ENCODE measurements around the gene ART4.

Gene ART4

DNA sequence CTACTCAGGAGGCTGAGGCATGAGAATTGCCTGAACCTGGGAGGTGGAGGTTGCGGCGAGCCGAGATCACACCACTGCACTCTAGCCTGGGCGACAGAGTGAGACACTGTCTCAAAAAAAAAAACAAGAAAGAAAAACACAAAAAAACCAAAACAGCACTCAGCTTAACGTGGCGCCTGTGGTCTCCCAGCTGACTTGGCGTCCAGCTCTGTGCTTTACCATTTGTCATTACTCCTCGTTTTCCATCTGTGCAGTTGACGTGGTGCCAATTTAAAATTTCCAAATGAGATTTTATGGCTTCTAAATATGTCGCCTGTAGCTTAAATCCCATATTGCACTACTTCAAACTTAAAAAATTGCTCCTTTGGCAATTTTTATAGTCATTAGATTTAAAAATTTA lies 40.4 kb upstream of the ART4 start:
- peak overlapping the region; percentile 62 for H3K27ac ChIP-seq (ENCODE audit: low read depth, low read length, poor library complexity, severe bottlenecking)

DNA sequence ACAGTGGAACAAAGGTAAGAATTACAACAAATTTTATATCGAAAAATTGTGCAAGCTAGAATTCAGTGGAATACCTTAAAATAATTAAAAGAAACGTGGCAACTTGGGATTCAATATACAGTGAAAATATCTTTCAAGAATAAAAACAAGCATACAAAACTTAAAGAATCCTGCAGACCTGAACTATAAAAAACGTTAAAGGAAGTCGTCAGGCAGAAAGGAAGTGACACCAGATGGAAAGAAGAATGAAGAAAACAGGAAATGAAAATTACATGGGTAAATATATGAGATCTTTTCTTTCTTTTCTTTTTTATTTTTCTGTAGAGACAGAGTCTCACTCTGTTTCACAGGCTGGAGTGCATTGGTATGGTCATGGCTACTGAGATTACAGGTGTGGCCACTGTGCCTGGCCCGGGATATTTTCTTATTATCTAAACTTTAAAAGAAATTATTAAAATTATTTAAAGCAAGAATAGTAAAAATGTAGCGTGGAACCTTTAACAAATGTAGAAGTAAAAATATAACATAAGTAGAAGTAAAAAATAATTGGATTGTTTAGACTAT lies 37.6 kb upstream of the ART4 start:
- no peaks in the 10 kb centered on the region for H3K79me2 ChIP-seq (ENCODE audit: insufficient read depth, low read length)
- H3K36me3 ChIP-seq (ENCODE audit: insufficient read depth, low read length) = no peaks in the 10 kb centered on the region
- H3K9me3 ChIP-seq (ENCODE audit: low read length) = peaks cover 4% of the 10 kb centered on the region
- no peaks in the 10 kb centered on the region for H4K20me1 ChIP-seq (ENCODE audit: insufficient read depth, low read length)
- H3K4me2 ChIP-seq (ENCODE audit: low read length) = peak overlapping the region; percentile 12
- H3K9me2 ChIP-seq (ENCODE audit: low read depth, low read length) = no peaks in the 10 kb centered on the region
- peak overlapping the region; percentile 50 for H3K27ac ChIP-seq (ENCODE audit: low read depth, low read length, poor library complexity, severe bottlenecking)
- no peaks in the 10 kb centered on the region for H3K27me3 ChIP-seq (ENCODE audit: insufficient read depth, low read length)
- no peak overlapping the region for H3K4me3 ChIP-seq (ENCODE audit: low read depth, low read length, poor library complexity, severe bottlenecking)
- TF ChIP-seq, protein P1, sequence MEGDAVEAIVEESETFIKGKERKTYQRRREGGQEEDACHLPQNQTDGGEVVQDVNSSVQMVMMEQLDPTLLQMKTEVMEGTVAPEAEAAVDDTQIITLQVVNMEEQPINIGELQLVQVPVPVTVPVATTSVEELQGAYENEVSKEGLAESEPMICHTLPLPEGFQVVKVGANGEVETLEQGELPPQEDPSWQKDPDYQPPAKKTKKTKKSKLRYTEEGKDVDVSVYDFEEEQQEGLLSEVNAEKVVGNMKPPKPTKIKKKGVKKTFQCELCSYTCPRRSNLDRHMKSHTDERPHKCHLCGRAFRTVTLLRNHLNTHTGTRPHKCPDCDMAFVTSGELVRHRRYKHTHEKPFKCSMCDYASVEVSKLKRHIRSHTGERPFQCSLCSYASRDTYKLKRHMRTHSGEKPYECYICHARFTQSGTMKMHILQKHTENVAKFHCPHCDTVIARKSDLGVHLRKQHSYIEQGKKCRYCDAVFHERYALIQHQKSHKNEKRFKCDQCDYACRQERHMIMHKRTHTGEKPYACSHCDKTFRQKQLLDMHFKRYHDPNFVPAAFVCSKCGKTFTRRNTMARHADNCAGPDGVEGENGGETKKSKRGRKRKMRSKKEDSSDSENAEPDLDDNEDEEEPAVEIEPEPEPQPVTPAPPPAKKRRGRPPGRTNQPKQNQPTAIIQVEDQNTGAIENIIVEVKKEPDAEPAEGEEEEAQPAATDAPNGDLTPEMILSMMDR (IDR thresholded peaks at IDR 0.05; ENCODE audit: low read length) = no peak
- no peak for TF ChIP-seq EZH2 (IDR thresholded peaks at IDR 0.05; ENCODE audit: borderline replicate concordance, low read length)
- peak overlapping the region; percentile 31; the same call in 1 of the 2 replicates for H2AFZ ChIP-seq (ENCODE audit: low read length)
- no peak overlapping the region for H3K9ac ChIP-seq (ENCODE audit: low read length)
- H3F3A ChIP-seq (ENCODE audit: insufficient read depth, low read length) = no peaks in the 10 kb centered on the region
- H3K4me1 ChIP-seq (ENCODE audit: insufficient read depth, low read length, severe bottlenecking) = peaks cover 35% of the 10 kb centered on the region

More for the DNA sequence above, 40.4 kb upstream of the ART4 start:
- Histone ChIP-seq H3K79me2 (ENCODE audit: insufficient read depth, low read length) (no peaks in the 10 kb centered on the region), H3K9ac (ENCODE audit: low read length) (no peak overlapping the region), H3K9me2 (ENCODE audit: low read depth, low read length) (no peaks in the 10 kb centered on the region), H3K4me2 (ENCODE audit: low read length) (no peak overlapping the region; the same call in 1 of the 2 replicates), H3K4me3 (ENCODE audit: low read depth, low read length, poor library complexity, severe bottlenecking) (no peak overlapping the region), H3K27me3 (ENCODE audit: insufficient read depth, low read length) (no peaks in the 10 kb centered on the region), H3F3A (ENCODE audit: insufficient read depth, low read length) (no peaks in the 10 kb centered on the region), H3K36me3 (ENCODE audit: insufficient read depth, low read length) (no peaks in the 10 kb centered on the region), H2AFZ (ENCODE audit: low read length) (no peak overlapping the region), H4K20me1 (ENCODE audit: insufficient read depth, low read length) (no peaks in the 10 kb centered on the region), H3K4me1 (ENCODE audit: insufficient read depth, low read length, severe bottlenecking) (peaks cover 39% of the 10 kb centered on the region), H3K9me3 (ENCODE audit: low read length) (peaks cover 4% of the 10 kb centered on the region)
- TF ChIP-seq, protein P1 (IDR thresholded peaks at IDR 0.05; ENCODE audit: low read length) = no peak
- TF ChIP-seq EZH2 (IDR thresholded peaks at IDR 0.05; ENCODE audit: borderline replicate concordance, low read length) = no peak

DNA sequence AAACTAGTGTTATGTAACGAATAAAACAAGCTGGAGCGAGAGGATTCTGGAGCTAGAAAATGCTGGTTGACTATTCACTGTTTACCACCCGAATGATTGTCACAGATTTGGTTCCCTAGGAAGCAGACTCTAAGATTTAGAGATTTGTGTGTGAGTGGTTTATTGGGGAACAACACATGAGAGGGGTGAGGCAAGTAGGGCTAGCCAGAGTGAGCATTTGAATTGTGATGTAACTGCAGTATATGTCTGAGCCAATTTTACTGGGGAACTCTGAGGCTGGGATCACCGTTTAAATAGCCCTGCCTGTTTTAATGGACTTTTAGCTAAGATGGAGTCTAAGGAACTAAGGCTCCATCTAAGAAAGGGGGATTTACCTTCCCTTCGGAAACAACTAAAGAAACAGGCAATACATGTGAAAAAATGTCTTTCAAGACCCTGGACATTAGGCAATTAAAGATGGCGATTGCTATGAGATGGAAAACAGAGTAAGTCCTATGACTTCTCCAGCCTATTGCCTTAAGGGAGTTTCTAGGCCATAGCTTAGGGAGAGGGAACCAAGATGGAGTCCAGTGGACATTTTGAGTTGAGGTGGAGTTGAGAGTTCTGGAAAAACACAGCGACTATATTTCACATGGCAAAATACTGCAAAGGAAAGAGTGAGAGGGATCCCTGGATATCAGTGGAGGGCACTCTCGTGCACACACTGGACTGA lies 36.1 kb upstream of the ART4 start:
- no peak for TF ChIP-seq EZH2 (IDR thresholded peaks at IDR 0.05; ENCODE audit: borderline replicate concordance, low read length)
- TF ChIP-seq, protein P1 (IDR thresholded peaks at IDR 0.05; ENCODE audit: low read length) = no peak
- Histone ChIP-seq H3F3A (ENCODE audit: insufficient read depth, low read length) (no peaks in the 10 kb centered on the region), H3K4me1 (ENCODE audit: insufficient read depth, low read length, severe bottlenecking) (peaks cover 25% of the 10 kb centered on the region), H3K36me3 (ENCODE audit: insufficient read depth, low read length) (no peaks in the 10 kb centered on the region), H3K27ac (ENCODE audit: low read depth, low read length, poor library complexity, severe bottlenecking) (no peak overlapping the region), H3K4me2 (ENCODE audit: low read length) (no peak overlapping the region), H3K27me3 (ENCODE audit: insufficient read depth, low read length) (no peaks in the 10 kb centered on the region), H3K9me3 (ENCODE audit: low read length) (peaks cover 4% of the 10 kb centered on the region), H3K4me3 (ENCODE audit: low read depth, low read length, poor library complexity, severe bottlenecking) (no peak overlapping the region), H3K9me2 (ENCODE audit: low read depth, low read length) (no peaks in the 10 kb centered on the region), H3K79me2 (ENCODE audit: insufficient read depth, low read length) (no peaks in the 10 kb centered on the region), H2AFZ (ENCODE audit: low read length) (no peak overlapping the region), H4K20me1 (ENCODE audit: insufficient read depth, low read length) (no peaks in the 10 kb centered on the region), H3K9ac (ENCODE audit: low read length) (no peak overlapping the region)
